ENCODE data around the gene APOBEC3H. TPM values are rescaled to one million over a fixed set of nuclear protein-coding genes. Genes with fewer than 3 reads are reported as not detected.
"Not testable (repeated sequence)": the region's sequence is repeated elsewhere in the genome, so short reads cannot be mapped to it uniquely, and the experiment has no call there.

Gene APOBEC3H
- 0.48 TPM for polyA plus RNA-seq

GRCh38 chr22:39097098-39098020 lies at the start of gene APOBEC3H:
TSS of gene APOBEC3H (plus strand) at chr22:39097244. CDS start at chr22:39100279, 3,035 bp downstream.
- H3K9me3 Mint-ChIP-seq = no peaks in the 10 kb centered on the region
- H3K36me3 Mint-ChIP-seq = no peaks in the 10 kb centered on the region
- peaks cover 37 to 54% (median 47%) of the 10 kb centered on the region in 3 donors for H3K4me1 Mint-ChIP-seq
- H3K4me3 Mint-ChIP-seq = peak within 1 kb of the TSS; percentile 34 to 82 (median 80)
- H3K27ac Mint-ChIP-seq = peak within 1 kb of the TSS; percentile 93 to 100 (median 97)
- no peaks in the 10 kb centered on the region for H3K27me3 Mint-ChIP-seq

- peaks cover 12 to 27% (median 26%) of the 10 kb centered on the region in 3 donors for H3K4me1 Mint-ChIP-seq
- H3K27ac Mint-ChIP-seq = not testable (repeated sequence)
Measured at GRCh38 chr22:39049486-39049885, 47.6 kb upstream of the APOBEC3H start.

GRCh38 chr22:39051844-39052495 lies 45.1 kb upstream of the APOBEC3H start:
- not testable (repeated sequence) for H3K36me3 Mint-ChIP-seq, H3K27me3 Mint-ChIP-seq, H3K27ac Mint-ChIP-seq, H3K4me3 Mint-ChIP-seq, H3K9me3 Mint-ChIP-seq
- H3K4me1 Mint-ChIP-seq = peaks cover 10 to 18% (median 12%) of the 10 kb centered on the region in 3 donors

More at GRCh38 chr22:39049486-39049885, 47.6 kb upstream of the APOBEC3H start:
- H3K36me3 Mint-ChIP-seq, H3K9me3 Mint-ChIP-seq, H3K27me3 Mint-ChIP-seq: not testable (repeated sequence)
- H3K4me3 Mint-ChIP-seq = peak overlapping the region in 1 of 4 donors; percentile 9

- Mint-ChIP-seq H3K9me3 (no peaks in the 10 kb centered on the region), H3K27ac (no peak overlapping the region)
Measured at GRCh38 chr22:39055658-39056057, 41.4 kb upstream of the APOBEC3H start.

GRCh38 chr22:39061290-39061689 lies 35.8 kb upstream of the APOBEC3H start:
- not testable (repeated sequence) for H3K27ac Mint-ChIP-seq, H3K27me3 Mint-ChIP-seq, H3K4me3 Mint-ChIP-seq, H3K36me3 Mint-ChIP-seq, H3K9me3 Mint-ChIP-seq
- peaks cover 11 to 16% (median 15%) of the 10 kb centered on the region in 3 donors for H3K4me1 Mint-ChIP-seq

More at GRCh38 chr22:39055658-39056057, 41.4 kb upstream of the APOBEC3H start:
- Mint-ChIP-seq H3K4me3 (no peak overlapping the region), H3K27me3 (no peaks in the 10 kb centered on the region), H3K4me1 (peaks cover 6 to 12% (median 10%) of the 10 kb centered on the region in 3 donors), H3K36me3 (peaks cover 2% of the 10 kb centered on the region)

- not testable (repeated sequence) for H3K27me3 Mint-ChIP-seq, H3K4me3 Mint-ChIP-seq, H3K9me3 Mint-ChIP-seq, H3K36me3 Mint-ChIP-seq, H3K27ac Mint-ChIP-seq
- peaks cover 11 to 16% (median 15%) of the 10 kb centered on the region in 3 donors for H3K4me1 Mint-ChIP-seq
Measured at GRCh38 chr22:39061951-39062350, 35.1 kb upstream of the APOBEC3H start.

GRCh38 chr22:39063904-39064303 lies 33.1 kb upstream of the APOBEC3H start:
- H3K27me3 Mint-ChIP-seq, H3K36me3 Mint-ChIP-seq, H3K27ac Mint-ChIP-seq, H3K9me3 Mint-ChIP-seq: not testable (repeated sequence)
- peaks cover 15 to 24% (median 18%) of the 10 kb centered on the region in 3 donors for H3K4me1 Mint-ChIP-seq
- H3K4me3 Mint-ChIP-seq = peak overlapping the region in 3 of 4 donors; percentile 51 to 93 (median 89)

GRCh38 chr22:39066442-39067276 lies 30.4 kb upstream of the APOBEC3H start:
- H3K27ac Mint-ChIP-seq, H3K36me3 Mint-ChIP-seq, H3K4me3 Mint-ChIP-seq, H3K9me3 Mint-ChIP-seq, H3K27me3 Mint-ChIP-seq: not testable (repeated sequence)
- H3K4me1 Mint-ChIP-seq = peaks cover 18 to 38% (median 27%) of the 10 kb centered on the region in 3 donors

GRCh38 chr22:39068033-39068785 lies 28.8 kb upstream of the APOBEC3H start:
- peaks cover 25 to 46% (median 34%) of the 10 kb centered on the region in 3 donors for H3K4me1 Mint-ChIP-seq
- peaks cover 7% of the 10 kb centered on the region for H3K36me3 Mint-ChIP-seq
- H3K4me3 Mint-ChIP-seq = no peak overlapping the region
- no peak overlapping the region for H3K27ac Mint-ChIP-seq
- no peaks in the 10 kb centered on the region for H3K27me3 Mint-ChIP-seq
- H3K9me3 Mint-ChIP-seq = no peaks in the 10 kb centered on the region

- H3K36me3 Mint-ChIP-seq = peaks cover 7% of the 10 kb centered on the region
- H3K4me1 Mint-ChIP-seq = peaks cover 31 to 43% (median 34%) of the 10 kb centered on the region in 3 donors
- H3K27me3 Mint-ChIP-seq = no peaks in the 10 kb centered on the region
- peak overlapping the region; percentile 34 to 74 (median 62) for H3K4me3 Mint-ChIP-seq
- peak overlapping the region in 2 of 3 donors; percentile 66 to 93 for H3K27ac Mint-ChIP-seq
- H3K9me3 Mint-ChIP-seq = no peaks in the 10 kb centered on the region
Measured at GRCh38 chr22:39070186-39070585, 26.9 kb upstream of the APOBEC3H start.

GRCh38 chr22:39072581-39072981 lies 24.5 kb upstream of the APOBEC3H start:
- Mint-ChIP-seq H3K4me1 (peaks cover 39 to 51% (median 39%) of the 10 kb centered on the region in 3 donors), H3K27ac (peak overlapping the region; percentile 91 to 98 (median 97)), H3K4me3 (peak overlapping the region; percentile 73 to 95 (median 82))
- not testable (repeated sequence) for H3K9me3 Mint-ChIP-seq, H3K36me3 Mint-ChIP-seq, H3K27me3 Mint-ChIP-seq

GRCh38 chr22:39073981-39074380 lies 23.1 kb upstream of the APOBEC3H start:
- Mint-ChIP-seq H3K9me3 (no peaks in the 10 kb centered on the region), H3K27me3 (no peaks in the 10 kb centered on the region), H3K36me3 (peaks cover 3% of the 10 kb centered on the region), H3K4me3 (peak overlapping the region in 3 of 4 donors; percentile 81 to 95 (median 84)), H3K27ac (peak overlapping the region; percentile 91 to 98 (median 97)), H3K4me1 (peaks cover 40 to 54% (median 47%) of the 10 kb centered on the region in 3 donors)

- Mint-ChIP-seq H3K4me3 (peak overlapping the region; percentile 68 to 95 (median 88)), H3K4me1 (peaks cover 44 to 57% (median 54%) of the 10 kb centered on the region in 3 donors), H3K27ac (peak overlapping the region; percentile 81 to 95 (median 86))
- not testable (repeated sequence) for H3K9me3 Mint-ChIP-seq, H3K36me3 Mint-ChIP-seq, H3K27me3 Mint-ChIP-seq
Measured at GRCh38 chr22:39076155-39077025, 20.7 kb upstream of the APOBEC3H start.

All from IgD-negative memory B cell (primary cell).